ENCODE measurements around the gene SSTR5. TPM values are rescaled to one million over a fixed set of nuclear protein-coding genes. Genes with fewer than 3 reads are reported as not detected.

SSTR5 gene
- polyA plus RNA-seq, 1 experiment: not detected

DNA sequence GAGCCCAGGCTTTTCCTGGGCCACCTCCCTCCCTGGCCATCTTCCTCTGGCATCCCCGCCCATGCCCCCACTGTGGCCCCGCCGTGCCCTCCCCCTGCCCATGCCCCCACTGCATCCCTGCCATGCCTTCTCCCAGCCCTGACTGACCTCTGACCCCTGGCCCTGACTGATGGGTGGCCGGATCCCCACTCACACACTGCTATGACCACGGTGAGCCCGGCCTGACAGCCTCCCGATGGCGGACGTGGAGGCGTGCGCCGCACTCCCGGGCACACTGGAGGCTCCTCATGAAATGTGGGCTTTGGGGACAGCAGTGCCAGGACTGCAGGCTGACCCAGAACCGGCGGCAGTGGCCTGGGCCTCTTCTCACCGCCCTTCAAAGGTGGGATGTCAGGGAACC is 34.1 kb downstream of the SSTR5 start:
- ChIA-PET CTCF (interaction anchor here (0.6 to 1.3 kb wide), 6 partner anchors 18 to 100 kb away, joined by 3 to 5 read pairs (median 4); no protein-coding TSS in a partner anchor), POLR2A (no interaction called here)
- no peak for TF ChIP-seq CTCF (IDR thresholded peaks at IDR 0.05; ENCODE audit: insufficient read depth, low read depth, low read length)
- Histone ChIP-seq H3K4me3 (ENCODE audit: low read depth, low read length) (no peak overlapping the region), H3K36me3 (ENCODE audit: control insufficient read depth, insufficient read depth, low read length) (no peaks in the 10 kb centered on the region), H3K27me3 (ENCODE audit: control insufficient read depth, insufficient read depth, low read length) (peaks cover 3% of the 10 kb centered on the region)
- no peak for DNase-seq (ENCODE audit: low read depth)

GRCh38 chr16:1107141-1107540 is 34.6 kb downstream of the SSTR5 start:
- H3K36me3 ChIP-seq (ENCODE audit: control insufficient read depth, insufficient read depth, low read length): no peaks in the 10 kb centered on the region
- CTCF ChIA-PET: interaction anchor here (0.7 to 1.4 kb wide), 5 partner anchors 10 to 99 kb away, joined by 3 to 4 read pairs (median 3); no protein-coding TSS in a partner anchor
- DNase-seq (ENCODE audit: low read depth): no peak
- TF ChIP-seq CTCF (IDR thresholded peaks at IDR 0.05; ENCODE audit: insufficient read depth, low read depth, low read length): no peak
- POLR2A ChIA-PET: no interaction called here
- H3K27me3 ChIP-seq (ENCODE audit: control insufficient read depth, insufficient read depth, low read length): peaks cover 3% of the 10 kb centered on the region
- no peak overlapping the region for H3K4me3 ChIP-seq (ENCODE audit: low read depth, low read length)

DNA sequence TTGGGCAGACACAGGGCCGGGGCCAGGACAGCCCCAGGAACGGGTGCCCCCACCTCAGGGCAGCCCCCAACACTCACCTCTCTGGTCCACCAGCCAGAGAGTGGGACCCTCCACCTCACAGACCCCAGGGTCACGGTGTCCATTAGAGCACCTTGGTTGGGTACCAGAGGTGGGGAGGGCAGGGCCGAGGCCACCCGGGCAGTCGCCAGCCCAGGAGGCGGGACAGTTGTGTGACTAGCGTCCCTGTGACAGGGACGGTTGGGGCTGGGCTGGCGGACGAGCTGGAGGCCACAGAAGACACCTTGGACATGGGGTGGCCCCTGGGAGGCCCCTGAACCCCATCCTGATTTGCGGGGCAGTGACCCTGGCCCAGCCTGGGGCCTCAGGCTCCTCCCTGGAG is 35.2 kb downstream of the SSTR5 start:
- CTCF ChIA-PET: interaction anchor here (0.7 to 1.4 kb wide), 3 partner anchors 11 to 81 kb away, joined by 3 read pairs; no protein-coding TSS in a partner anchor
- POLR2A ChIA-PET: no interaction called here
- Histone ChIP-seq H3K4me3 (ENCODE audit: low read depth, low read length) (no peak overlapping the region), H3K27me3 (ENCODE audit: control insufficient read depth, insufficient read depth, low read length) (peaks cover 3% of the 10 kb centered on the region), H3K36me3 (ENCODE audit: control insufficient read depth, insufficient read depth, low read length) (no peaks in the 10 kb centered on the region)
- no peak for DNase-seq (ENCODE audit: low read depth)
- no peak for TF ChIP-seq CTCF (IDR thresholded peaks at IDR 0.05; ENCODE audit: insufficient read depth, low read depth, low read length)

- ChIA-PET CTCF (interaction anchor here (1.4 kb wide), 1 partner anchor 73 kb away, joined by 3 read pairs; no protein-coding TSS in a partner anchor), POLR2A (no interaction called here)
- Histone ChIP-seq H3K36me3 (ENCODE audit: control insufficient read depth, insufficient read depth, low read length) (no peaks in the 10 kb centered on the region), H3K4me3 (ENCODE audit: low read depth, low read length) (no peak overlapping the region), H3K27me3 (ENCODE audit: control insufficient read depth, insufficient read depth, low read length) (peaks cover 3% of the 10 kb centered on the region)
- no peak for TF ChIP-seq CTCF (IDR thresholded peaks at IDR 0.05; ENCODE audit: insufficient read depth, low read depth, low read length)
- no peak for DNase-seq (ENCODE audit: low read depth)
These were observed 36.0 kb downstream of the SSTR5 start for GRCh38 chr16:1108299-1109252.

DNA sequence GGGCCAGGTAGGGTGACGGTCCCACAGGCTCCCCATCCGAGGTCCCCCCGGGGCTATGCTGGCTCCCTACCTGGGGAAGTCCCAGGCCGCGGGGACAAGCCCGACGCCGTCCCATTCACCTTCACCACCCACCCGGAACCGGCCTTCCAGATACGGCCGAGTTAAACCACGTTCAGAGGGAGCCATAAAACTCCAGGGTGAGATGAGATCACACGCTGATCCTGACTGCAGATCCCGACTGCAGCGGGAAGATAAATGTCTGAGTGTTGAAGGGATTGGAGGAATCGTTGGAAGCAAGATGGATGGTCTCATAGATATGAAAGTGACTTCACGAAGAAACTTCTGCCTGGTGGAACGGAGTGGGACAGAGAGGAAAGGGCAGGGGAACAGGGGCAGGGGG is 37.1 kb downstream of the SSTR5 start:
- Histone ChIP-seq H3K27me3 (ENCODE audit: control insufficient read depth, insufficient read depth, low read length) (peaks cover 3% of the 10 kb centered on the region), H3K36me3 (ENCODE audit: control insufficient read depth, insufficient read depth, low read length) (no peaks in the 10 kb centered on the region), H3K4me3 (ENCODE audit: low read depth, low read length) (no peak overlapping the region)
- no peak for DNase-seq (ENCODE audit: low read depth)
- TF ChIP-seq CTCF (IDR thresholded peaks at IDR 0.05; ENCODE audit: insufficient read depth, low read depth, low read length): no peak
- POLR2A ChIA-PET: no interaction called here
- CTCF ChIA-PET: interaction anchor here (0.6 kb wide), 1 partner anchor 33 kb away, joined by 3 read pairs; no protein-coding TSS in a partner anchor

Measured in BJ (cell line).